ENCODE measurements around the gene FBXO39. TPM values are rescaled to one million over a fixed set of nuclear protein-coding genes. Genes with fewer than 3 reads are reported as not detected.

Gene FBXO39
- total RNA-seq, 4 donors from 2014 or later, result 0.20 to 0.21 TPM; not detected in 2

DNA sequence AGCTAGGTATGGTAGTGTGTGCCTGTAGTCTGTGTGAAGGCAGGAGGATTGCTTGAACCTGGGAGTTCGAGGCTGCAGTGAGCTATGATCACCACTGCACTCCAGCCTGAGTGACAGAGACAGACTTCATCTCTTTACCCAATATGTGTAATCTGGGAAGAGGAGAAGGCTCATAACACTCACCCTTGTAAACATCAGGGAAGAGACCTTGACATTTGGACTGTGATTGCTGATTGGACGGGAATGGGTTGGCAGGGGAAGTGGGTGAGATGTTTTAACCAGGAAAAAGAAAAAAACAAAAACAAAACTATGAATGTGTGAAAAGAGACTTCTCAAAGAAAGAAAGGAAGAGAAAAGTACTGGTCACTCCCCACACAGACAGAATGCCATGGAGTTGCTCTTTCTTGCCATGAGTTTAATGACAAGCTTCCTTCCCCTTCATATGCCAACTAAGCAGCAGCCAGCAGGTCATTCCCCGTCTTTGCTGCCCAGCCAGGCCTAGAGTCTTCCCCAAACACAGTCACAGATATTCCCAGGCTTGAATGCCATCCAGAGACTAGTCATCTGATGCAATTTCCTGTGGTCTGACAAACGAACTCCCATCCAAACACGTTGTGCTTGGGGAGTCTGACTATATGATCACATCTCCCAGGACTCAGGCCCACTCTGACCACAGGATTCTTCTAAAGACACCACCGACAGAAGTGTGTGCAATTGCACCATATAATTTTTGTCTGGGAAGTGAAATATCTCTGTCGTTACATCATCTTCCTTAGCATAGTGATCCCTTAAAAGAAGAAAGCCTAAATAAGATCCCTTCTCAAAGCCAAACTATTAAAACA, 23.7 kb upstream of the FBXO39 start:
- H3K4me3 ChIP-seq, result no peak overlapping the region
- no peaks in the 10 kb centered on the region for H3K36me3 ChIP-seq
- no peaks in the 10 kb centered on the region for H3K9me3 ChIP-seq
- no peaks in the 10 kb centered on the region for H3K27me3 ChIP-seq
- peak overlapping the region; percentile 37 to 93 (median 77) for H3K27ac ChIP-seq
- H3K4me1 ChIP-seq, result peaks cover 0 to 50% (median 28%) of the 10 kb centered on the region in 4 donors
- TF ChIP-seq POLR2A (IDR thresholded peaks at IDR 0.05), result no peak
- peak in 1 of 2 donors; percentile 63 for TF ChIP-seq EP300 (IDR thresholded peaks at IDR 0.05)
- TF ChIP-seq, protein P1, sequence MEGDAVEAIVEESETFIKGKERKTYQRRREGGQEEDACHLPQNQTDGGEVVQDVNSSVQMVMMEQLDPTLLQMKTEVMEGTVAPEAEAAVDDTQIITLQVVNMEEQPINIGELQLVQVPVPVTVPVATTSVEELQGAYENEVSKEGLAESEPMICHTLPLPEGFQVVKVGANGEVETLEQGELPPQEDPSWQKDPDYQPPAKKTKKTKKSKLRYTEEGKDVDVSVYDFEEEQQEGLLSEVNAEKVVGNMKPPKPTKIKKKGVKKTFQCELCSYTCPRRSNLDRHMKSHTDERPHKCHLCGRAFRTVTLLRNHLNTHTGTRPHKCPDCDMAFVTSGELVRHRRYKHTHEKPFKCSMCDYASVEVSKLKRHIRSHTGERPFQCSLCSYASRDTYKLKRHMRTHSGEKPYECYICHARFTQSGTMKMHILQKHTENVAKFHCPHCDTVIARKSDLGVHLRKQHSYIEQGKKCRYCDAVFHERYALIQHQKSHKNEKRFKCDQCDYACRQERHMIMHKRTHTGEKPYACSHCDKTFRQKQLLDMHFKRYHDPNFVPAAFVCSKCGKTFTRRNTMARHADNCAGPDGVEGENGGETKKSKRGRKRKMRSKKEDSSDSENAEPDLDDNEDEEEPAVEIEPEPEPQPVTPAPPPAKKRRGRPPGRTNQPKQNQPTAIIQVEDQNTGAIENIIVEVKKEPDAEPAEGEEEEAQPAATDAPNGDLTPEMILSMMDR (IDR thresholded peaks at IDR 0.05), result no peak
- 32 to 35% methylated on average over 7 of the region's 7 CpGs for WGBS, 2 donors
- peak in 1 of 2 donors; percentile 55 for DNase-seq (ENCODE audit: low spot score in 2 of 2)

DNA sequence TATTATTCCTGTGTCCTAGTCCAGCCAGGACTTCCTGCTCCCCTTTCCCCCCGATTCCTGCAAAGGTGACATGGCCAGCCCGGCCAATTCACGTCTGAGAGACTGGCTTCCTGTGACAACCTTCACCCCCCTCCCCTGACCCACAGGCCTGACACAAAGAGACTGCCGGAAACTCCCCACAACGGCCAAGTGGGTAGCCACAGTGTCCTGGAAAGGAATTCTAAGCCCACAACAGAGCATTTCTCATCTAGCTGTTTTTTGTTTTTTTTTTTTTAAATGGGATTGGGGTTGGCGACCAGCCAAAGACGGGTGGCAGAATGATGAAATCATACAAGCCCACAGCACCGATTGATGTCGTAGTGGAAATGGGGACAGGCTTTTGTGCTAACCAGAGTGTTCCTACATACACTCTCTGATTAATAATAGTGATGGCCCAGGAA, 23.0 kb upstream of the FBXO39 start:
- H3K27ac ChIP-seq, result peak overlapping the region; percentile 37 to 93 (median 77)
- H3K36me3 ChIP-seq, result peaks cover 0 to under 1% (median 0%) of the 10 kb centered on the region in 3 donors
- peak in 1 of 2 donors; percentile 33 for DNase-seq (ENCODE audit: low spot score in 2 of 2)
- peaks cover 0 to 57% (median 30%) of the 10 kb centered on the region in 4 donors for H3K4me1 ChIP-seq
- TF ChIP-seq, protein P1 (IDR thresholded peaks at IDR 0.05), result no peak
- peak in 1 of 2 donors; percentile 30 for TF ChIP-seq EP300 (IDR thresholded peaks at IDR 0.05)
- H3K4me3 ChIP-seq, result no peak overlapping the region
- H3K27me3 ChIP-seq, result no peaks in the 10 kb centered on the region
- 11 to 20% methylated on average over 9 of the region's 9 CpGs for WGBS, 2 donors
- H3K9me3 ChIP-seq, result no peaks in the 10 kb centered on the region

DNA sequence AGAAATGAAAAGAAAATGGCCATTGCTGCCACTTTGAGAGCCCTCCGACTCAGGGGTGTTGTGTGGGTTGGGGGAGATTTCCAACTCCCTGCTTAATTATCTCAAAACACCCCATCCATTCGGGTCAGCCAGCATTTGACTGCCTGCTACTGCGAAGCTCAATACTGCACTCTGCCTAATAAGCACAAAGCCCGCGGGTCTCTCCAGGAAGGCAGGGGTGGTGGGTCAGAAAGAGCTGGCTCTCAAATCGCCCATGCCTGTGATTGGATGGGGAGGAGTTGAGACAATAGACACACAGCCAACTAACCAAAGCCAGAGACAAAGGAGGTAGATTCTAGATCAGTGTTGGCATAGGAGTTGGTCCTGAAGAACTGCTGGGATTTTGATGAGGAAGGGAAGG, 22.5 kb upstream of the FBXO39 start:
- H3K27me3 ChIP-seq, result no peaks in the 10 kb centered on the region
- no peak overlapping the region for H3K4me3 ChIP-seq
- TF ChIP-seq, protein P1 (IDR thresholded peaks at IDR 0.05), result no peak
- no peak for TF ChIP-seq POLR2A (IDR thresholded peaks at IDR 0.05)
- TF ChIP-seq EP300 (IDR thresholded peaks at IDR 0.05), result no peak
- DNase-seq (ENCODE audit: low spot score in 2 of 2), result no peak
- peak overlapping the region; percentile 4 to 93 (median 77) for H3K27ac ChIP-seq
- H3K36me3 ChIP-seq, result peaks cover 0 to 6% (median 0%) of the 10 kb centered on the region in 3 donors
- H3K4me1 ChIP-seq, result peaks cover 0 to 61% (median 30%) of the 10 kb centered on the region in 4 donors
- no peaks in the 10 kb centered on the region for H3K9me3 ChIP-seq
- 45 to 63% methylated on average over 6 of the region's 6 CpGs for WGBS, 2 donors

GRCh38 chr17:6755281-6755680, 20.7 kb upstream of the FBXO39 start:
- peak overlapping the region; percentile 69 to 92 (median 83) for H3K27ac ChIP-seq
- TF ChIP-seq, protein P1 (IDR thresholded peaks at IDR 0.05), result no peak
- no peak for TF ChIP-seq POLR2A (IDR thresholded peaks at IDR 0.05)
- H3K4me1 ChIP-seq, result peaks cover 0 to 61% (median 30%) of the 10 kb centered on the region in 4 donors
- no peaks in the 10 kb centered on the region for H3K9me3 ChIP-seq
- 44 to 58% methylated on average over 5 of the region's 5 CpGs for WGBS, 2 donors
- peak overlapping the region; percentile 31 to 72 (median 50) for H3K4me3 ChIP-seq
- peak in 1 of 2 donors; percentile 25 for DNase-seq (ENCODE audit: low spot score in 2 of 2)
- H3K27me3 ChIP-seq, result no peaks in the 10 kb centered on the region
- H3K36me3 ChIP-seq, result peaks cover 0 to 23% (median 0%) of the 10 kb centered on the region in 3 donors

DNA sequence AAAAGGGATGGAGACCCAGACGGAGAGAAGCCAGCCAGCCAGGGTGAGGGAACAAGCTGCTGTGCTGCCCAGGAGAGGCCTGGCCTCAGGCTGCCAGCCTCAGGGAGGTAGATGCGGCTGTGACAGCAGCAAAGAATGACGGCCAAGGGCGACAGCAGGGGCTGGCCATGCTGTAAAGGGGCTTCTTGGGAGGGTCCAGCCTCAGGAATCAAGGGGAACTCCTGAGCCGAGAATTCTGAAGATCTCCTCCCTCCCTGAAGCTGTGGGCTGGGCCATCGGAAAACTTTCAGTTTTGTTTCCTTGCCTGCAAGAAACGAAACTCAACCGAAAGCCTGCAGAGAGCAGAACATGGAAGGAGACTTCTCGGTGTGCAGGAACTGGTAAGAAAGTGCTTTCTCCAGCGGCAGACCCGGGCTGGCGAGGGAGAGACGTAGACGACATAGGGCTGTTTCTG, 20.3 kb upstream of the FBXO39 start, which contains the start of gene XAF1:
TSS of gene XAF1 (plus strand) at position 316 of the 454 bp plus-strand sequence. CDS start at position 349, 33 bp downstream.
- 26 to 27% methylated on average over 12 to 14 of the region's 14 CpGs for WGBS, 2 donors
- Histone ChIP-seq H3K4me1 (peaks cover 0 to 61% (median 30%) of the 10 kb centered on the region in 4 donors), H3K27ac (peak within 1 kb of the TSS; percentile 69 to 92 (median 83)), H3K36me3 (peaks cover 0 to 28% (median 0%) of the 10 kb centered on the region in 3 donors), H3K4me3 (peak within 1 kb of the TSS; percentile 31 to 72 (median 50)), H3K27me3 (no peaks in the 10 kb centered on the region), H3K9me3 (no peaks in the 10 kb centered on the region)
- TF ChIP-seq POLR2A (IDR thresholded peaks at IDR 0.05) (no peak), EP300 (IDR thresholded peaks at IDR 0.05) (no peak)
- TF ChIP-seq, protein P1 (IDR thresholded peaks at IDR 0.05), result no peak
- peak in 1 of 2 donors; percentile 34 for DNase-seq (ENCODE audit: low spot score in 2 of 2)

Measured in tibial nerve (tissue), 4 donors.